ENCODE measurements around the gene KIAA0825.

KIAA0825 gene

GRCh38 chr5:94508461-94509148 is 109.8 kb downstream of the KIAA0825 start:
- no peak for DNase-seq

DNA sequence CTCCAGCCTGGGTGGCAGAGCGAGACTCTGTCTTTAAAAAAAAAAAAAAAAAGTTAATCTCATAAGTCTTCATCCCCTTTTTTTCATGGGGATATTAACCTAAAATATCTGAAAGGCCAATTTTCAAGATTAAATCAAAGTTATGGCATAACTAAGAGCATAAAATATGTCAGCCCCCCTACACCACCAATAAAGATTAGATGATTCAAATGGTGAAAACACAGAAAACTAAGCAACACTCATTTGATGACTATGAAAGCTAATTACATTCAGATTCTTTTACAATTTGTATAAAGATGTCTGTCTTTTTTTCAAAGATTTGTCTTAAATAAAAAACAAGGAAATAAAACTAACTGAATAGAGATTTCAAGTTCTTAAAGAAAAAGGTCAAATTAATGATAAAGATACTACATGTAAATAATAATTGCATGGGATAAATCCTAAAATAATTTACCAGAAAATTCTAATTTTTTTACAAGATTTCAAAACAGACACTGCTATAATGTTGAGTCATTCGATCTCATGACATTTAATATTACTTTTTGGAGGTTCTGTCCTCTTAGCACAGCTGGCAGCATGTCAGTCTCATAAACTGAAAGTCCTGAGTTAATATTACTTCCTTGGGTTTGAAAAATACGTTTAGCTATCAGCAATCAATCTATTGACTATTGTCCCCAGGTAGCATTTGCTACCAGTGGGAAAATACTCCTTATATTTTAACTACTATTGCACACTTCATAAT is 112.9 kb downstream of the KIAA0825 start:
- no peak for DNase-seq

GRCh38 chr5:94503677-94504076 is 114.7 kb downstream of the KIAA0825 start:
- no peak for DNase-seq

- no peak for DNase-seq
Observed at GRCh38 chr5:94501365-94501764, 117.0 kb downstream of the KIAA0825 start.

- no peak for DNase-seq
Observed at GRCh38 chr5:94499806-94500205, 118.6 kb downstream of the KIAA0825 start.

DNA sequence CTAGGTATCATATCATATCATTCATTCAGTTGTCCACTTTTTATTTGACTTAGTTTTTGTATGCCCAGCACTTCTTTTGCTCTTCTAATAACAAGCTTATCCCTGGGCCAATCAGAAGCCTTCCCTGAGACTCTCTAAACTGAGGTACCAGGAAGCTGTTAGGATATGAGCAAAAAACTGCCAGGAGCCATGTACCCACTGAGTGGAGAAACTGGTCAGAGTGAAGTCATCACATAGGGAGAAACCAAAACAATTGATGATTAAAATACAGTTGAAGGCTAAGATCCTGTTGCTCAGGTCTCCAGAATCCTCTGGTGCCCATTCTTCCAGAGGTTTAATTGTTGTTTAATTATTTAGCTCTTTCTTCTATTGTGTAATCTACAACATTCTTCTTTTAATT is 120.2 kb downstream of the KIAA0825 start:
- DNase-seq: no peak

- no peak for DNase-seq
Observed at GRCh38 chr5:94485067-94485466, 133.3 kb downstream of the KIAA0825 start.

- DNase-seq: no peak
Observed at GRCh38 chr5:94481059-94481458, 137.3 kb downstream of the KIAA0825 start.

- DNase-seq: no peak
Observed at GRCh38 chr5:94480486-94480885, 137.9 kb downstream of the KIAA0825 start.

- no peak for DNase-seq
Observed at GRCh38 chr5:94473936-94474335, 144.5 kb downstream of the KIAA0825 start.

- DNase-seq: no peak
Observed at GRCh38 chr5:94471521-94471920, 146.9 kb downstream of the KIAA0825 start.

DNA sequence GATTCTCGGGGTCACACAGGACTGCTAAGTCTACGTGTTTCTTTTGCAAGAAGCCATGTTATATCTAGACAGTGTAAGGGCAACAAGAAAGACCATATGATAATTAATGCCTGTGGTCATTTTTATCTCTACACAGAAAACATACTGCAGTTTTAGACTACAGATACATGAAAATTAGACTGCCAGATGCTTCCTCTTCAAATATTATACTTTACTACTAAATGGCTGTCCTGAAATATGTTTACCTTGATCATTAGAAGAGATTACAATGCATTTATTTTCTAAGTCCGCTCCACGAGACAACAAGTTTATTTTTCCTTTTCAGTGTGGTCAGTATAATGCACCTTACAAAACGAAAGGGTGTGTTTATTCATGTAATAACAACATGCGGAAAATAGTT is 147.6 kb downstream of the KIAA0825 start:
- no peak for DNase-seq

DNA sequence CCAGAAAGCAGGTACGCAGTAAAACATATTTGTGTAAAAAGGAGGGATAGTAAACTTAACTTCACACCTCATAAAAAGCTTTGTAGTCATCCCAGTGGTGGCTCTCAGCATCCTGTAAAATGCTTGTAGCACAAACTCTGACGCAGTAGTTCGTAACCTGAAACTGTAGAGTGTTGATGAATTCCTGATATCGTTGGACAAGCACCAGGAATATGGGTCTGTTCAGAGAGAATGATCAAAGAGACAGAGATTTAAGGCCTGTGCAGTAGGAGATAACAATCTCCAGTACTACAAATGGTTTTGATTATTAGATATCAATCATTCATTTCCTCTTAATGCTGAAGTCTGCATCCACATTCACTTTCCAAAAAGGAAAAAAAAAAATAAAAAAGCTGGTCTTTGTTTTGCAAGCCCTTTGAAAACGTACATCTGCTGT is 148.5 kb downstream of the KIAA0825 start:
- DNase-seq: no peak

- no peak for DNase-seq
Observed at GRCh38 chr5:94467954-94468930, 150.2 kb downstream of the KIAA0825 start.

- DNase-seq: no peak
Observed at GRCh38 chr5:94467346-94467953, 151.0 kb downstream of the KIAA0825 start.

- DNase-seq: no peak
Observed at GRCh38 chr5:94463739-94464138, 154.7 kb downstream of the KIAA0825 start.

DNA sequence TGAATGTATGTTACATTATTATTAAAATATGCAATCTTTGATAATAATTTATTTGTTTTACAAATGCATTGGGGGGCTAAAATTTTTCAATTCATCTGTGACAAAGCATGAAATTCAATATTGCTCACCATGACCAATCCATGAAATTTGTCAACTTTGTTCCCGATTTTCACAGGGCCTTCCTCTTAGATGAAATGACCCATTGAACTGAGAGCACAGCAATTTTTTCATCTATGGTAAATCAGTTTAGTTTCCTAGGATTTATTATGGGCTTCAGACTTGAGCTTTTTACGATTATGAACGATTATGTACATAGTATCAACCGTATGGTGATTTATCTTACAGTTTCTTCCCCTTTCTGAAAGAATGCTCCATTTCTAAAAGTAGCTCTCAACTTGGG is 157.3 kb downstream of the KIAA0825 start:
- DNase-seq: no peak

DNA sequence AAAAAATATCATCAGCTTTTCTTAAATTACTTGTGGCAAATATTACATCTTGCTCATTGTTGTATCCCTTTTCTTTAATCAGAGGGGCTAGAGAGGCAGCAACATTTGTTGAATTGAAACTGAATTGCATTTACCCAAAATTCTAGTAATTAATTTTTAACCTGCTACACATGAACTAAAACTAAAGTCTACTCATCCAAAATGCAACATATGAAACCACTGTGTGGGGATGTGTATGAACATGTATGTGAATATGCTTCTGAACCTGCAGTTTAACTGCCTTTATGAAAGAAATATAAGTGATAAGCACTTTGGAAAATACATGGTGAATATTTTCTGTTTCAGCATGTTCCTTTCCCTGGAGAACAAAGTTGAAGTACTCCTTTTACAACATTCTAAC is 158.5 kb downstream of the KIAA0825 start:
- DNase-seq: no peak

- no peak for DNase-seq
Observed at GRCh38 chr5:94457788-94458187, 160.6 kb downstream of the KIAA0825 start.

- DNase-seq: no peak
Observed at GRCh38 chr5:94445726-94446125, 172.7 kb downstream of the KIAA0825 start.

GRCh38 chr5:94442991-94443390 is 175.4 kb downstream of the KIAA0825 start:
- DNase-seq: no peak

GRCh38 chr5:94442076-94442475 is 176.3 kb downstream of the KIAA0825 start:
- no peak for DNase-seq

DNA sequence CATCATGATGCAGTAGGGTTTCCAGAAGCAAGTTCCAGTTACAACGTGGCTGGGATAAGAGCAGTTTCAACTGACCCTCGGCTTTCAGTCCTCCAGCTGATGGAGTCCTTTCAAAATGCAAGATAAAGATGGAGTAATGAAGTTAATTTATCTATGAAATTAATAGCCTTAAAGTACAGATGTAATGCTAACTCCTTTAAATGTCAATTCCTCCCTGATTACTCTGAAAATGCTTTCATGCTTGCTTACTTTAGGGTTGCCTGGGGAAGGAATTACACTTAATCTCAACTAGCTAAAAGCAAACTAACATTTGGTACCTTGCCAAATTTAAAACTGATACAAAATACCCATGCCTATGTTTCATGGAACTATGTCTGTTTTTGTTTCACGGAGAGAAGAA is 178.4 kb downstream of the KIAA0825 start:
- no peak for DNase-seq

Measured in stimulated activated CD4-positive, alpha-beta T cell treated with anti-CD3 and anti-CD28 coated beads, Interleukin-12 subunit alpha, Interleukin-12 subunit beta, amount 100 ng/mL, for 4 hours (primary cell).